GM12875 (cell line): Measurements from ENCODE around the gene HIPK2.

Experiments
- H3K4me3 ChIP-seq: one replicate; pipeline ENCODE4 v1.5.1; 2011; ENCODE audit warnings: low read depth, low read length, control low read depth
- CTCF ChIP-seq: IDR thresholded peaks from 2 replicates; pipeline ENCODE4 v1.5.1; 2011; ENCODE audit warnings: low read depth, mild to moderate bottlenecking, control low read depth, inconsistent platforms, low read length, moderate library complexity, borderline replicate concordance; ENCODE audit not compliant: insufficient read depth

HIPK2 gene

GRCh38 chr7:139541600-139542307 is 236.0 kb downstream of the HIPK2 start:
- no peak for TF ChIP-seq CTCF
- H3K4me3 ChIP-seq = no peak overlapping the region

DNA sequence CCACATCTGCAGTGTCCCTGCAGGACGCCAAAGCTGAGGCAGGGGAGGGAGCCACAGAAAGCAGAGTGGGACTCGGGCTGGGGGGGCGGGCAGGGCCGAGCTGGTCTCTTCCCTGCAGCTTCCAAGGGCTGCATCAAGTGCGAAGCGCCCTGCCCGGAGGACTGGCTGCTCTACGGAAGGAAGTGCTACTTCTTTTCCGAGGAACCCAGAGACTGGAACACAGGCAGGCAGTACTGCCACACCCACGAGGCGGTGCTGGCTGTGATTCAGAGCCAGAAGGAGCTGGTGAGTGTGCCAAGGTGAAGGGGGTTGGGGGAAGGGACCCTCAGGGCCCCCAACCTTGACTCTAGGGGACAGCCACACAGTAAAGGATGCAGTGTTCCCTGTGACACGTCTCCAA is 237.6 kb downstream of the HIPK2 start:
- H3K4me3 ChIP-seq = no peak overlapping the region
- TF ChIP-seq CTCF = no peak

- H3K4me3 ChIP-seq = no peak overlapping the region
- no peak for TF ChIP-seq CTCF
Measured at GRCh38 chr7:139538881-139539635, 238.7 kb downstream of the HIPK2 start.

DNA sequence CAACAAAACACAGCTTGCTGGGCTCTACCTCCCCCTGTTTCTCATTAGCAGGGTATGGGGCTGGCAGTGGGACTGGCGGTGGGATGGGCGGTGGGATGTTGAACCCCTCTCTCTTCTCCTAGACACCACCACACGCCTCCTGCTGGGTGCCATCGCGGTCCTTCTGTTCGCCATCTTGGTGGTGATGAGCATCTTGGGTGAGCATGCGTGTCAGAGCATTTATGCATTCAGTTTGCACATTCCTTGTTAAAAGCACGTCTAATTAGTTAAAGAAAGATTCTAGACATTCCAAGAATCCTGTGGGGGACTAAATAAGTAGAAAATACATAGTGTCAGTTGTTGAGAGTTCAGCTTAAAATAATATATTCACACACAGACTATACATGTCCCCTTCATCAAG is 241.6 kb downstream of the HIPK2 start:
- no peak for TF ChIP-seq CTCF
- H3K4me3 ChIP-seq = no peak overlapping the region

DNA sequence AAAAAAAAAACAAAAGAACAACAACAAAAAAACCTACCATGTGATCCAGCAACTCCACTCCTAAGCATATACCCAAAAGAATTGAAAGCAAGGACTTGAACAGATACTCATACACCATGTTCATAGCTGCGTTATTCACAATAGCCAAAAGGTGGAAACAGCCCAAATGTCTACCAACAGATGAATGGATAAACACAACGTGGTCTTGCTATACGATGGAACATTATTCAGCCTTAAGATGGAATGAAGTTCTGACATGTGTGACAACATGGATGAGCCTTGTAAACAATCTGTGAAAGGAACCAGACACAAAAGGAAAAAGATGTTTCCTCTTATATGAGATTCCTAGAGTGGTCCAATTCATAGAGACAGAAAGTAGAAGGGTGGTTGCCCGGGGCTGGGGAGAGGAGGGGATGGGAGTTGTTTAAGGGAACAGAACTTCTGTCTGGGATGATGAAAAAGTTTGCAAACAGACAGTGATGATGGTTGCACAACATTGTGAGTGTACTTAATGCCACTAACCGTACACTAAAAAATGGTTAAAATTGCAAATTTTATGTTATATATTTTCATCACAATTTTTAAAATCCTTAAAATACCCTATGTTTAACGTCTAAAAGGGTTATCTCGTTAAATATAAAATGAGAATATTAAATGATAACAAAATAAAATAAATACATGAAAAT is 242.7 kb downstream of the HIPK2 start:
- TF ChIP-seq CTCF = no peak
- H3K4me3 ChIP-seq = no peak overlapping the region

DNA sequence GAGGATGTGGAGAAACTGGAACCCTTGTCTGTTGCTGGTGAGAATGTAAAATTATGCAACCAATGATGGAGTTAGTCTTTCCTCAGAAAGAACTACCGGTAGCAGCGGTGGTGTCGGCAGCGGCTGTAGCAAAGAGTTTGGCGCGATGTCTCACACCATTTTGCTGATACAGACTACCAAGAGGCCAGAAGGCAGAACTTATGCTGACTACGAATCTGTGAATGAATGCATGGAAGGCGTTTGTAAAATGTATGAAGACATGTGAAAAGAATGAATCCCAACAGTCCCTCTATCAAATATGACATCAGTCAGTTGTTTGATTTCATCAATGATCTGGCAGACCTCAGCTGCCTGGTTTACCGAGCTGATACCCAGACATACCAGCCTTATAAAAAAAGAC is 243.7 kb downstream of the HIPK2 start:
- TF ChIP-seq CTCF = no peak
- H3K4me3 ChIP-seq = no peak overlapping the region
